Measurements from ENCODE around the gene MTUS2. TPM values are rescaled to one million over a fixed set of nuclear protein-coding genes. Genes with fewer than 3 reads are reported as not detected.

The MTUS2 gene
- total RNA-seq, 4 donors from 2014 or later: 0.26 to 0.72 (median 0.38) TPM; not detected in 1

DNA sequence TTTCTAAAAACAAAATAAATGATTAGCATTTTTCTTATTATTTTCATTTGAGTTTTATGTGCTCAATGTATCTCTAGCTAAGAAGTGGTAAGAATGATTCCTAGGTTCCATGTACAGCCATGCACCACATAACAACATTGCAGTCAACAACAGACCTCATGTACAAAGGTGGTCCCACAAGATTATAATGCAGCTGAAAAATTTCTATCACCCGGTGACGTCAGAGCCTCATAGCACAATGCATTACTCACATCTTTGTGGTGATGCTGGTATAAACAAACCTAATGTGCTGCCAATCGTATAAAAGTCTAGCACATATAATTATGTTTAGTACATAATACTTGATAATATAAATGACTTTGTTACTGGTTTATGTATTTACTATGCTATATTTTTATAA is 654.9 kb downstream of the MTUS2 start:
- H3K4me1 ChIP-seq: no peaks in the 10 kb centered on the region
- no peak for DNase-seq (ENCODE audit: low spot score in 2 of 2)
- no peak for TF ChIP-seq CTCF (IDR thresholded peaks at IDR 0.05)
- no peak for TF ChIP-seq EP300 (IDR thresholded peaks at IDR 0.05)
- no peak for TF ChIP-seq POLR2AphosphoS5 (IDR thresholded peaks at IDR 0.05)
- TF ChIP-seq POLR2A (IDR thresholded peaks at IDR 0.05): no peak
- H3K27me3 ChIP-seq: no peaks in the 10 kb centered on the region
- no peaks in the 10 kb centered on the region for H3K9me3 ChIP-seq
- no peak overlapping the region for H3K4me3 ChIP-seq
- no peaks in the 10 kb centered on the region for H3K36me3 ChIP-seq
- no peak overlapping the region for H3K27ac ChIP-seq
- 80% methylated on average over 3 of the region's 3 CpGs for WGBS

DNA sequence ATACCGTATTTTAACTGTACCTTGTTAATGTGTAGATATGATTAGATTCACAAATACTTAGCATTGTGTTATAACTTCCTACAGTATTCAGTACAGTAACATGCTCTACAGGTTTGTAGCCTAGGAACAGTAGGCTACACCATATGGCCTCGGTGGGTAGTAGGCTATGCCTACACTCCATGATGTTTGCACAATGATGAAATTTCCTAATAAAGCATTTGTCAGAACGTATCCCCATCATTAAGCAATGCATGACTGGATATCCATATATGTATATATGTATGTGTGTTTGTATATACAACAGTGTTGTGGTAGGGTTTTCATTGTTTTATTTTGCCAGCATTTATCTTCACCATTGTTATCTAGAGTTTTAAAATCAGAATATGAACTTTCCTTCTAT is 655.9 kb downstream of the MTUS2 start:
- H3K36me3 ChIP-seq: no peaks in the 10 kb centered on the region
- H3K27ac ChIP-seq: no peak overlapping the region
- H3K4me3 ChIP-seq: no peak overlapping the region
- no peak for DNase-seq (ENCODE audit: low spot score in 2 of 2)
- TF ChIP-seq POLR2A (IDR thresholded peaks at IDR 0.05) (no peak), POLR2AphosphoS5 (IDR thresholded peaks at IDR 0.05) (no peak), CTCF (IDR thresholded peaks at IDR 0.05) (no peak), EP300 (IDR thresholded peaks at IDR 0.05) (no peak)
- H3K27me3 ChIP-seq: no peaks in the 10 kb centered on the region
- 82% methylated on average over 3 of the region's 3 CpGs for WGBS
- no peaks in the 10 kb centered on the region for H3K9me3 ChIP-seq
- H3K4me1 ChIP-seq: no peaks in the 10 kb centered on the region

DNA sequence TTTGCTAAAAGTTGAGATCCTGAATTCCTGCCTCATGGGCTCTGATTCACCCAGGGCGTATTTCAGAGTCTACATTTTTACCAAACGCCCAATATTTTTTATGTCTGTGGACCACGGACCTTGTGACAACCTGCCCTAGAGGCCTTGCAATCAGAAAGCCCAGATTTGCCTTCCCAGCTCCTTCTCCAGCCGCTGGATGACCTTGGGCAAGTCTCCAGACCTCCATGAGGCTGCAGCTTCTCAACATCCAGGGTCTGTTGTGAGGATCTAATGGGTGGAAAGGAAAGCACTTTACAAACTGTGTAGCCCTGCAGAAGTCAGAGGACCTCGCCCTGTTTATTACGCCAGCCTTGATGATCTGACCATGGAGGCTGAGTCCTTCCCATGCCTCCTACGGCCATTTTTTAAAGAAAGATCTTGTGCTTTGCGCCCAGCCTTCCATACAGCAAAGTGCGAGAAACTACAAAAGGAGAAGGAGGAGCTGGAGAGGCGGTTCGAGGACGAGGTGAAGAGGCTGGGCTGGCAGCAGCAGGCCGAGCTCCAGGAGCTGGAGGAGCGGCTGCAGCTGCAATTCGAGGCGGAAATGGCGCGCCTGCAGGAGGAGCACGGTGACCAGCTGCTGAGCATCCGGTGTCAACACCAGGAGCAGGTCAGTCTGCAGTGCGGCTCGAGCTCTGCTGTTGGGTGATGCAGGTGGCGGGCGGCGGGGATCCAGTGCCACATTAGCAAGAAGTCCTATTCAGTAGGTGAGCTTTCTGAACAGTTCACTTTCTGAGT is 659.8 kb downstream of the MTUS2 start:
- no peak for DNase-seq (ENCODE audit: low spot score in 2 of 2)

GRCh38 chr13:29480893-29481525 is 660.9 kb downstream of the MTUS2 start:
- TF ChIP-seq EP300 (IDR thresholded peaks at IDR 0.05) (no peak), POLR2AphosphoS5 (IDR thresholded peaks at IDR 0.05) (no peak), POLR2A (IDR thresholded peaks at IDR 0.05) (no peak), CTCF (IDR thresholded peaks at IDR 0.05) (no peak)
- Histone ChIP-seq H3K36me3 (no peaks in the 10 kb centered on the region), H3K27ac (no peak overlapping the region), H3K27me3 (no peaks in the 10 kb centered on the region), H3K9me3 (no peaks in the 10 kb centered on the region), H3K4me3 (no peak overlapping the region), H3K4me1 (no peaks in the 10 kb centered on the region)
- WGBS: 79% methylated on average over 11 of the region's 11 CpGs
- no peak for DNase-seq (ENCODE audit: low spot score in 2 of 2)

More for the DNA sequence above, 659.8 kb downstream of the MTUS2 start:
- Histone ChIP-seq H3K4me1 (no peaks in the 10 kb centered on the region), H3K27me3 (no peaks in the 10 kb centered on the region), H3K36me3 (no peaks in the 10 kb centered on the region), H3K9me3 (no peaks in the 10 kb centered on the region), H3K27ac (no peak overlapping the region), H3K4me3 (no peak overlapping the region)
- TF ChIP-seq POLR2AphosphoS5 (IDR thresholded peaks at IDR 0.05) (no peak), EP300 (IDR thresholded peaks at IDR 0.05) (no peak), POLR2A (IDR thresholded peaks at IDR 0.05) (no peak), CTCF (IDR thresholded peaks at IDR 0.05) (no peak)
- WGBS: 87% methylated on average over 25 of the region's 25 CpGs

DNA sequence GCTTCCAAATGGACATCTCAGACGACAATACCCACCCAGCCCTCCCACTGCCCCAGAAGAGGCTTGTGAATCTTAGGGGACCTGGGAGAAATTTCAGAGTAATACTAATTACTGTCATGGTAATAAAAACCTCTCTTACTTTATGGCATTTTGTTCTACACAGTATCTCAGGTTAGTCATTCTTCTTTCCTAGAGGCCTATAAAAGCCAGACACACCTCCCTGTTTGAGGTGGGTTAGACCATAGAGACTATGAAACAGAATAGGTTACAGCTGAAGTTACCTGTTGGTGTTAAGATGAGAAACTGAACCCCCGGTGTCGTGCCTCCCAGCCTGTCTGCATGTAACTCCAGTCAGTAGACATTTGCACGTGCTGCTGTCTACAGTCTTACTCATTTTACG is 661.5 kb downstream of the MTUS2 start:
- H3K4me1 ChIP-seq: no peaks in the 10 kb centered on the region
- no peaks in the 10 kb centered on the region for H3K9me3 ChIP-seq
- WGBS: 96% methylated on average over 5 of the region's 5 CpGs

More for the DNA sequence above, 661.5 kb downstream of the MTUS2 start:
- no peak for DNase-seq (ENCODE audit: low spot score in 2 of 2)
- TF ChIP-seq EP300 (IDR thresholded peaks at IDR 0.05) (no peak), POLR2AphosphoS5 (IDR thresholded peaks at IDR 0.05) (no peak), CTCF (IDR thresholded peaks at IDR 0.05) (no peak), POLR2A (IDR thresholded peaks at IDR 0.05) (no peak)
- Histone ChIP-seq H3K27me3 (no peaks in the 10 kb centered on the region), H3K27ac (no peak overlapping the region), H3K4me3 (no peak overlapping the region), H3K36me3 (no peaks in the 10 kb centered on the region)

Data from suprapubic skin (tissue), 4 donors.